Osteoblast (primary cell): ENCODE data around the gene KIF25. TPM values are rescaled to one million over a fixed set of nuclear protein-coding genes. Genes with fewer than 3 reads are reported as not detected.

Source experiments
- DNase-seq: peaks from one replicate; pipeline ENCODE4 v3.0.0; 2011; ENCODE audit warnings: low spot score, mixed read lengths; ENCODE audit not compliant: insufficient read length; ENCODE audit errors: missing footprints
- H2AFZ ChIP-seq: 2 replicates; pipeline ENCODE4 v1.6.0; 2011; ENCODE audit warnings: mild to moderate bottlenecking, low read length
- H3K27ac ChIP-seq: 2 replicates; pipeline ENCODE4 v1.5.1; 2011; ENCODE audit warnings: mild to moderate bottlenecking, low read depth, low read length, moderate library complexity
- H3K27me3 ChIP-seq: 2 replicates; pipeline ENCODE4 v1.6.0; 2012; ENCODE audit warnings: mild to moderate bottlenecking, control low read depth, inconsistent platforms, low read length, moderate library complexity; ENCODE audit not compliant: insufficient read depth
- H3K36me3 ChIP-seq: 2 replicates; pipeline ENCODE4 v1.5.1; 2011; ENCODE audit warnings: mild to moderate bottlenecking, low read length, control low read depth, moderate library complexity; ENCODE audit not compliant: insufficient read depth
- H3K4me1 ChIP-seq: 2 replicates; pipeline ENCODE4 v1.5.1; 2011; ENCODE audit warnings: mild to moderate bottlenecking, low read length, control low read depth, moderate library complexity; ENCODE audit not compliant: insufficient read depth
- H3K4me2 ChIP-seq: 2 replicates; pipeline ENCODE4 v1.6.0; 2011; ENCODE audit warnings: mild to moderate bottlenecking, low read length; ENCODE audit not compliant: insufficient read depth
- H3K4me3 ChIP-seq: fragments of 200-600 bp; sonication (generic); 3 replicates; pipeline ENCODE4 v1.5.1; 2012; ENCODE audit warnings: mild to moderate bottlenecking, low read length, inconsistent platforms; ENCODE audit not compliant: insufficient read depth
- H3K79me2 ChIP-seq: 2 replicates; pipeline ENCODE4 v1.6.0; 2012; ENCODE audit warnings: mild to moderate bottlenecking, low read length, control low read depth, inconsistent platforms; ENCODE audit not compliant: insufficient read depth
- H3K9me3 ChIP-seq: 2 replicates; pipeline ENCODE4 v1.5.1; 2011; ENCODE audit warnings: low read depth, low read length, control low read depth
- H4K20me1 ChIP-seq: 2 replicates; pipeline ENCODE4 v1.6.0; 2012; ENCODE audit warnings: mild to moderate bottlenecking, low read length, control low read depth; ENCODE audit not compliant: insufficient read depth
- CTCF ChIP-seq: IDR thresholded peaks from 2 replicates; pipeline ENCODE4 v1.5.1; 2011; ENCODE audit warnings: mild to moderate bottlenecking, low read depth, low read length, moderate library complexity; ENCODE audit errors: extremely low read depth
- total RNA-seq: library from RNA; depleted of rRNA; stranded (reverse); fragments of >200 nt; gene quantifications from 2 replicates; pipeline ENCODE4 v1.2.3, GENCODE V29; 2012

Gene KIF25
- total RNA-seq, 1 donor, result not detected

- Histone ChIP-seq H3K4me2 (no peak overlapping the region), H3K79me2 (no peaks in the 10 kb centered on the region), H2AFZ (no peak overlapping the region), H3K4me3 (no peak overlapping the region), H3K27ac (no peak overlapping the region), H3K27me3 (no peaks in the 10 kb centered on the region), H3K4me1 (peaks cover 3% of the 10 kb centered on the region), H3K36me3 (peaks cover 8% of the 10 kb centered on the region), H4K20me1 (no peaks in the 10 kb centered on the region), H3K9me3 (no peaks in the 10 kb centered on the region)
- TF ChIP-seq CTCF, result no peak
- DNase-seq, result no peak
Measured at GRCh38 chr6:167951781-167952511, 45.5 kb upstream of the KIF25 start.

GRCh38 chr6:167952512-167952859, 45.0 kb upstream of the KIF25 start:
- no peaks in the 10 kb centered on the region for H4K20me1 ChIP-seq
- H3K4me2 ChIP-seq, result no peak overlapping the region
- no peaks in the 10 kb centered on the region for H3K27me3 ChIP-seq
- no peak for TF ChIP-seq CTCF
- no peaks in the 10 kb centered on the region for H3K79me2 ChIP-seq
- DNase-seq, result no peak
- peaks cover 8% of the 10 kb centered on the region for H3K4me1 ChIP-seq
- peaks cover 8% of the 10 kb centered on the region for H3K36me3 ChIP-seq
- H3K27ac ChIP-seq, result no peak overlapping the region
- no peak overlapping the region for H3K4me3 ChIP-seq
- no peak overlapping the region for H2AFZ ChIP-seq
- no peaks in the 10 kb centered on the region for H3K9me3 ChIP-seq

- DNase-seq, result no peak
- no peak for TF ChIP-seq CTCF
- no peak overlapping the region for H3K27ac ChIP-seq
- H3K4me3 ChIP-seq, result no peak overlapping the region
- H3K4me1 ChIP-seq, result peaks cover 8% of the 10 kb centered on the region
- H3K27me3 ChIP-seq, result no peaks in the 10 kb centered on the region
- H4K20me1 ChIP-seq, result no peaks in the 10 kb centered on the region
- no peak overlapping the region for H3K4me2 ChIP-seq
- H3K79me2 ChIP-seq, result no peaks in the 10 kb centered on the region
- no peaks in the 10 kb centered on the region for H3K9me3 ChIP-seq
- no peak overlapping the region for H2AFZ ChIP-seq
- H3K36me3 ChIP-seq, result peaks cover 2% of the 10 kb centered on the region
Measured at GRCh38 chr6:167953551-167953950, 43.9 kb upstream of the KIF25 start.

- Histone ChIP-seq H3K9me3 (no peaks in the 10 kb centered on the region), H3K27ac (no peak overlapping the region), H3K4me1 (peaks cover 8% of the 10 kb centered on the region), H4K20me1 (no peaks in the 10 kb centered on the region), H3K36me3 (no peaks in the 10 kb centered on the region), H3K79me2 (no peaks in the 10 kb centered on the region), H3K4me3 (no peak overlapping the region), H3K4me2 (no peak overlapping the region), H2AFZ (no peak overlapping the region), H3K27me3 (no peaks in the 10 kb centered on the region)
- TF ChIP-seq CTCF, result no peak
- DNase-seq, result no peak
Measured at GRCh38 chr6:167954151-167954550, 43.3 kb upstream of the KIF25 start.
